ENCODE data around the gene MPZL2. TPM values are rescaled to one million over a fixed set of nuclear protein-coding genes. Genes with fewer than 3 reads are reported as not detected.

MPZL2 gene
- total RNA-seq, 1 donor from 2014 or later = 2.3 TPM

- H4K20me1 ChIP-seq (ENCODE audit: low read depth) = no peaks in the 10 kb centered on the region
- no peaks in the 10 kb centered on the region for H3K36me3 Mint-ChIP-seq
- no peaks in the 10 kb centered on the region for H3K4me1 ChIP-seq
- TF ChIP-seq EZH2phosphoT487 (IDR thresholded peaks at IDR 0.05) = no peak
- TF ChIP-seq EZH2 (IDR thresholded peaks at IDR 0.05) = no peak
- no peak for TF ChIP-seq CTCF (IDR thresholded peaks at IDR 0.05)
- H3K27ac ChIP-seq = no peak overlapping the region
- H2AFZ ChIP-seq (replicated peaks) = no peak overlapping the region
- H3K4me3 ChIP-seq = no peak overlapping the region
- no peaks in the 10 kb centered on the region for H3K9me3 Mint-ChIP-seq
- H3K79me2 ChIP-seq (ENCODE audit: low read depth) = no peaks in the 10 kb centered on the region
- no peak overlapping the region for H3K9ac ChIP-seq
- H3K27ac Mint-ChIP-seq = no peak overlapping the region
- H3K4me1 Mint-ChIP-seq = no peaks in the 10 kb centered on the region
- H3K27me3 Mint-ChIP-seq (ENCODE audit: insufficient read depth, low read depth) = peaks cover 5% of the 10 kb centered on the region
- no peak for DNase-seq (ENCODE audit: low spot score)
- H3K27me3 ChIP-seq = peaks cover 36% of the 10 kb centered on the region
- no peaks in the 10 kb centered on the region for H3F3A ChIP-seq (ENCODE audit: low read depth)
- H3K36me3 ChIP-seq = no peaks in the 10 kb centered on the region
- H3K4me2 ChIP-seq = no peak overlapping the region
- H3K9me3 ChIP-seq (ENCODE audit: low read depth) = no peaks in the 10 kb centered on the region
- H3K4me3 Mint-ChIP-seq = no peak overlapping the region
Observed at GRCh38 chr11:118241764-118242098, 22.4 kb downstream of the MPZL2 start.

DNA sequence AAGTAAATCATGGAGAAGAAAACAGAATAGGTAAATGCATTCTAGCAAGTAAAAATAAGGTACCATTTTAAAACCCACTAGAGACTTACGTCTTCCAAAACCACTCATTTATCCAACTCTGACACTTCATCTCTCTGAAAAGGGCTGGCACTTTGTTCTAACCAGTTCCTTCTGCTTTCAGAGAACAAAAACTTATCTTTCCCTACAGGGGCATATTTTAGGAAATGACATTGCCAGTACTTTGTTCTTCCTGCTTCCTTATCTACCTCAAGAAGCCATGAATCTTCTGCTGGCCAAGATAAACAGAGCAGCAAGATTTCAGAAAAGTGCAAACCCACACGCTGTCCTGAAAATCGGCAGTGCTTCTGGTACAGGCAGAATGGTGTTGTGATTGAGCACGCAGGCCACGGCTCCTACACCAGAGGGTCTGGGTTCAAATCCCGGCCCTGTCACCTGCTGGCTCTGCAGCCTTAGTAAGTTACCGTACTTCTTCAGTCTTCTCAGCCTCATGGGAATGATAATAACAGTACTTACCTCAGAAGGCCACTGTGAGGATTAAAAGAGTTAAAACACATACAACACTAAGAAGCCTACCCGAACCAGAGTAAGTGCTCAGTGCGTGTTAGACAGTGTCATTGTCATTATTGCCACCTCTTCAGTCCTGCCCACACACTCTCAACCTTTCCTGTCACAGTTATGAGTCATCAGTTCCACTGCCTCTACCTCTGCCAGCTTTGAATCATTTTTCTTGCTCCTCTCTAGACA, 22.9 kb downstream of the MPZL2 start:
- Histone ChIP-seq H3K4me2 (no peak overlapping the region), H3K9me3 (ENCODE audit: low read depth) (no peaks in the 10 kb centered on the region), H3F3A (ENCODE audit: low read depth) (no peaks in the 10 kb centered on the region), H3K79me2 (ENCODE audit: low read depth) (no peaks in the 10 kb centered on the region), H3K4me1 (no peaks in the 10 kb centered on the region), H3K4me3 (no peak overlapping the region), H3K9ac (no peak overlapping the region), H3K27me3 (peaks cover 31% of the 10 kb centered on the region), H4K20me1 (ENCODE audit: low read depth) (no peaks in the 10 kb centered on the region), H3K27ac (no peak overlapping the region), H3K36me3 (no peaks in the 10 kb centered on the region), H2AFZ (replicated peaks) (no peak overlapping the region)
- no peak overlapping the region for H3K4me3 Mint-ChIP-seq
- H3K4me1 Mint-ChIP-seq = no peaks in the 10 kb centered on the region
- H3K27me3 Mint-ChIP-seq (ENCODE audit: insufficient read depth, low read depth) = peaks cover 5% of the 10 kb centered on the region
- TF ChIP-seq CTCF (IDR thresholded peaks at IDR 0.05) (no peak), EZH2phosphoT487 (IDR thresholded peaks at IDR 0.05) (no peak), EZH2 (IDR thresholded peaks at IDR 0.05) (no peak)
- H3K27ac Mint-ChIP-seq = no peak overlapping the region
- H3K36me3 Mint-ChIP-seq = no peaks in the 10 kb centered on the region
- DNase-seq (ENCODE audit: low spot score) = no peak
- H3K9me3 Mint-ChIP-seq = no peaks in the 10 kb centered on the region

- H3K9ac ChIP-seq = no peak overlapping the region
- peaks cover 17% of the 10 kb centered on the region for H3K27me3 ChIP-seq
- no peaks in the 10 kb centered on the region for H3K9me3 ChIP-seq (ENCODE audit: low read depth)
- no peak for TF ChIP-seq EZH2 (IDR thresholded peaks at IDR 0.05)
- TF ChIP-seq CTCF (IDR thresholded peaks at IDR 0.05) = no peak
- TF ChIP-seq EZH2phosphoT487 (IDR thresholded peaks at IDR 0.05) = no peak
- Mint-ChIP-seq H3K36me3 (no peaks in the 10 kb centered on the region), H3K27me3 (ENCODE audit: insufficient read depth, low read depth) (peaks cover 3% of the 10 kb centered on the region), H3K4me3 (no peak overlapping the region), H3K27ac (no peak overlapping the region), H3K9me3 (no peaks in the 10 kb centered on the region), H3K4me1 (no peaks in the 10 kb centered on the region)
- no peaks in the 10 kb centered on the region for H4K20me1 ChIP-seq (ENCODE audit: low read depth)
- no peak overlapping the region for H3K4me2 ChIP-seq
- no peaks in the 10 kb centered on the region for H3K4me1 ChIP-seq
- no peaks in the 10 kb centered on the region for H3K36me3 ChIP-seq
- no peak overlapping the region for H3K27ac ChIP-seq
- no peaks in the 10 kb centered on the region for H3F3A ChIP-seq (ENCODE audit: low read depth)
- no peak overlapping the region for H2AFZ ChIP-seq (replicated peaks)
- H3K4me3 ChIP-seq = no peak overlapping the region
- no peaks in the 10 kb centered on the region for H3K79me2 ChIP-seq (ENCODE audit: low read depth)
- DNase-seq (ENCODE audit: low spot score) = no peak
Observed at GRCh38 chr11:118239509-118240205, 24.4 kb downstream of the MPZL2 start.

Measured in neural progenitor cell (in vitro differentiated cells).